Uterus (tissue), 4 donors: ENCODE data around the gene EEFSEC. TPM values are rescaled to one million over a fixed set of nuclear protein-coding genes. Genes with fewer than 3 reads are reported as not detected.

Experiments used
- DNase-seq, 2 donors: peaks; one replicate each; pipeline ENCODE4 v3.0.0-alpha.2; 2019 to 2020
- H3K27ac ChIP-seq, 2 donors: fragments of 200-600 bp; sonication (generic); 1 replicate in 1 of 2; 2 replicates in 1 of 2; pipeline ENCODE4 v1.5.1; 2016 to 2018
- H3K27me3 ChIP-seq, 2 donors: fragments of 200-600 bp; sonication (generic); one replicate each; pipeline ENCODE4 v1.5.1; 2018 to 2019; ENCODE audit warnings: control low read depth in 1 of 2
- H3K36me3 ChIP-seq, 2 donors: fragments of 200-600 bp; sonication (generic); one replicate each; pipeline ENCODE4 v1.5.1; 2019; ENCODE audit warnings: control low read depth in 1 of 2
- H3K4me1 ChIP-seq, 2 donors: fragments of 200-600 bp; sonication (generic); one replicate each; pipeline ENCODE4 v1.5.1; 2018 to 2019; ENCODE audit warnings: control low read depth in 1 of 2
- H3K4me3 ChIP-seq, 2 donors: fragments of 200-600 bp; sonication (generic); 1 replicate in 1 of 2; 2 replicates in 1 of 2; pipeline ENCODE4 v1.5.1; 2018 to 2019; ENCODE audit warnings: mild to moderate bottlenecking in 1 of 2
- H3K9me3 ChIP-seq, 2 donors: fragments of 200-600 bp; sonication (generic); one replicate each; pipeline ENCODE4 v1.5.1; 2019; ENCODE audit warnings: control low read depth in 1 of 2
- CTCF ChIP-seq, 4 experiments: fragments of 200-600 bp in 2 of 4; fragments of 450-650 bp in 2 of 4; sonication (generic) in 2 of 4; IDR thresholded peaks; one replicate each; pipeline ENCODE4 v1.5.1; 2016 to 2019; ENCODE audit warnings: antibody characterized with exemption in 4 of 4, mild to moderate bottlenecking in 2 of 4, moderate library complexity in 1 of 4
- POLR2A ChIP-seq, 2 donors: fragments of 450-650 bp; IDR thresholded peaks; one replicate each; pipeline ENCODE4 v1.6.1; 2016; ENCODE audit warnings: antibody characterized with exemption in 2 of 2, mild to moderate bottlenecking in 1 of 2, moderate library complexity in 1 of 2
- intact Hi-C: fragments of 100-400 bp; cut with DNase I; formaldehyde crosslinking; loops from one replicate; pipeline ENCODE4 v1.15.1; 2023; ENCODE audit warnings: low total_unique reads
- total RNA-seq, 4 donors: library from RNA; depleted of rRNA in 3 of 4; stranded (reverse); fragments of >200 nt in 3 of 4; gene quantifications; one replicate each; pipeline versions ENCODE4 v1.1.0 to v1.2.4, GENCODE V29; 2014 to 2023
- donor health status: DM: yes; HTN: yes; CAD: no.

Gene EEFSEC
- total RNA-seq, 4 donors from 2014 or later, result 2.9 to 20.0 (median 12.5) TPM

GRCh38 chr3:128247666-128248409, 94.6 kb downstream of the EEFSEC start:
- H3K4me1 ChIP-seq, result no peaks in the 10 kb centered on the region
- no peak overlapping the region for H3K27ac ChIP-seq
- H3K36me3 ChIP-seq, result no peaks in the 10 kb centered on the region
- no peaks in the 10 kb centered on the region for H3K9me3 ChIP-seq
- intact Hi-C loops, result no loop called here
- H3K4me3 ChIP-seq, result no peak overlapping the region
- TF ChIP-seq CTCF (IDR thresholded peaks at IDR 0.05), result no peak
- no peak for TF ChIP-seq POLR2A (IDR thresholded peaks at IDR 0.05)
- DNase-seq, result no peak
- H3K27me3 ChIP-seq, result no peaks in the 10 kb centered on the region

- intact Hi-C loops, result no loop called here
- no peaks in the 10 kb centered on the region for H3K36me3 ChIP-seq
- TF ChIP-seq POLR2A (IDR thresholded peaks at IDR 0.05), result no peak
- TF ChIP-seq CTCF (IDR thresholded peaks at IDR 0.05), result no peak
Measured at GRCh38 chr3:128252083-128252482, 98.8 kb downstream of the EEFSEC start.

GRCh38 chr3:128253150-128253549, 99.9 kb downstream of the EEFSEC start:
- no peak overlapping the region for H3K4me3 ChIP-seq
- H3K4me1 ChIP-seq, result no peaks in the 10 kb centered on the region
- H3K27me3 ChIP-seq, result no peaks in the 10 kb centered on the region
- H3K9me3 ChIP-seq, result no peaks in the 10 kb centered on the region
- no peak for DNase-seq
- no peak overlapping the region for H3K27ac ChIP-seq
- no peaks in the 10 kb centered on the region for H3K36me3 ChIP-seq
- intact Hi-C loops, result no loop called here
- TF ChIP-seq CTCF (IDR thresholded peaks at IDR 0.05) (no peak), POLR2A (IDR thresholded peaks at IDR 0.05) (no peak)

More at GRCh38 chr3:128252083-128252482, 98.8 kb downstream of the EEFSEC start:
- no peak for DNase-seq
- H3K4me1 ChIP-seq, result no peaks in the 10 kb centered on the region
- H3K4me3 ChIP-seq, result no peak overlapping the region
- no peaks in the 10 kb centered on the region for H3K9me3 ChIP-seq
- no peak overlapping the region for H3K27ac ChIP-seq
- no peaks in the 10 kb centered on the region for H3K27me3 ChIP-seq

GRCh38 chr3:128254066-128254590, 100.8 kb downstream of the EEFSEC start:
- intact Hi-C loops, result no loop called here

More at GRCh38 chr3:128254066-128254590, 100.8 kb downstream of the EEFSEC start:
- H3K36me3 ChIP-seq, result no peaks in the 10 kb centered on the region
- H3K27me3 ChIP-seq, result no peaks in the 10 kb centered on the region
- H3K27ac ChIP-seq, result no peak overlapping the region
- TF ChIP-seq POLR2A (IDR thresholded peaks at IDR 0.05) (no peak), CTCF (IDR thresholded peaks at IDR 0.05) (no peak)
- DNase-seq, result no peak
- no peak overlapping the region for H3K4me3 ChIP-seq
- no peaks in the 10 kb centered on the region for H3K4me1 ChIP-seq
- peaks cover 0 to under 1% of the 10 kb centered on the region in 2 donors for H3K9me3 ChIP-seq
